ENCODE measurements around the gene SIPA1. TPM values are rescaled to one million over a fixed set of nuclear protein-coding genes. Genes with fewer than 3 reads are reported as not detected.
"Not testable (repeated sequence)": the region's sequence is repeated elsewhere in the genome, so short reads cannot be mapped to it uniquely, and the experiment has no call there.

The SIPA1 gene
- total RNA-seq, 1 donor from 2014 or later: 66.5 TPM

DNA sequence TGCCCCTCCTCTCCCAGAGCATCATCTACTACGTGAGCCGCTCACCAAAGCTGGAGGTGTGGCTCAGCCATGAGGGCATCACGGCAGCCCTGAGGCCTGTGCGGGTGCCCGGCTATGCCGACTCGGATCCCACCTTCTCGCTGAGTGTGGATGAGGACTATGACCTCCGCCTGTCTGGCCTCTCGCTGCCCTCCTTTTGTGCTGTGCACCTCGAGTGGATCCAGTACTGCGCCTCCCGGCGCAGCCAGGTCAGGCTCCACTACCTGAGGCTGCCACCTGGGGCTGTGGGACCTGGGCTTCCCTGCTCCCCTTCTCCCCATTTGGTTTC is 3.8 kb upstream of the SIPA1 start:
- TF ChIP-seq, protein P1, sequence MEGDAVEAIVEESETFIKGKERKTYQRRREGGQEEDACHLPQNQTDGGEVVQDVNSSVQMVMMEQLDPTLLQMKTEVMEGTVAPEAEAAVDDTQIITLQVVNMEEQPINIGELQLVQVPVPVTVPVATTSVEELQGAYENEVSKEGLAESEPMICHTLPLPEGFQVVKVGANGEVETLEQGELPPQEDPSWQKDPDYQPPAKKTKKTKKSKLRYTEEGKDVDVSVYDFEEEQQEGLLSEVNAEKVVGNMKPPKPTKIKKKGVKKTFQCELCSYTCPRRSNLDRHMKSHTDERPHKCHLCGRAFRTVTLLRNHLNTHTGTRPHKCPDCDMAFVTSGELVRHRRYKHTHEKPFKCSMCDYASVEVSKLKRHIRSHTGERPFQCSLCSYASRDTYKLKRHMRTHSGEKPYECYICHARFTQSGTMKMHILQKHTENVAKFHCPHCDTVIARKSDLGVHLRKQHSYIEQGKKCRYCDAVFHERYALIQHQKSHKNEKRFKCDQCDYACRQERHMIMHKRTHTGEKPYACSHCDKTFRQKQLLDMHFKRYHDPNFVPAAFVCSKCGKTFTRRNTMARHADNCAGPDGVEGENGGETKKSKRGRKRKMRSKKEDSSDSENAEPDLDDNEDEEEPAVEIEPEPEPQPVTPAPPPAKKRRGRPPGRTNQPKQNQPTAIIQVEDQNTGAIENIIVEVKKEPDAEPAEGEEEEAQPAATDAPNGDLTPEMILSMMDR (conservative IDR thresholded peaks at IDR 0.05; ENCODE audit: low read depth, low read length): no peak
- DNase-seq (ENCODE audit: low read depth): no peak
- H3K4me3 ChIP-seq (ENCODE audit: low read depth, low read length): no peak overlapping the region

DNA sequence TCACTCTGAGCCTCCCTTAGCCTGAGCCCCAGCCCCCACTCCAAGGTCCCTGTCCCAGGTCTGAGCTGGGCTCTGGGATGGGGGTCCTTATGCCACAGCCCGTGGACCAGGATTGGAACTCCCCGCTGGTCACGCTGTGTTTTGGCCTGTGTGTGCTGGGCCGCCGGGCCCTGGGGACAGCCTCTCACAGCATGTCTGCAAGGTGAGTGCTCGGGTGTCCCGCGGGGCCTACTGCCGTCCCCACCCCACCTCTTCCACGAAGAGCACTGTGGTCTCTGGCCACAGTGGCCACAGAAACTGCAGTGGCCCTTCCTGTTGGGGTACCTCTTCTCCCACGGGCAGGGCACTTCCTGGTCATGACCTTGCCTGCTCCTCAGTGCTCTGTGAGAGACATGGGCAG is 3.5 kb upstream of the SIPA1 start:
- no peak overlapping the region for H3K4me3 ChIP-seq (ENCODE audit: low read depth, low read length)
- DNase-seq (ENCODE audit: low read depth): no peak
- TF ChIP-seq, protein P1 (conservative IDR thresholded peaks at IDR 0.05; ENCODE audit: low read depth, low read length): no peak

DNA sequence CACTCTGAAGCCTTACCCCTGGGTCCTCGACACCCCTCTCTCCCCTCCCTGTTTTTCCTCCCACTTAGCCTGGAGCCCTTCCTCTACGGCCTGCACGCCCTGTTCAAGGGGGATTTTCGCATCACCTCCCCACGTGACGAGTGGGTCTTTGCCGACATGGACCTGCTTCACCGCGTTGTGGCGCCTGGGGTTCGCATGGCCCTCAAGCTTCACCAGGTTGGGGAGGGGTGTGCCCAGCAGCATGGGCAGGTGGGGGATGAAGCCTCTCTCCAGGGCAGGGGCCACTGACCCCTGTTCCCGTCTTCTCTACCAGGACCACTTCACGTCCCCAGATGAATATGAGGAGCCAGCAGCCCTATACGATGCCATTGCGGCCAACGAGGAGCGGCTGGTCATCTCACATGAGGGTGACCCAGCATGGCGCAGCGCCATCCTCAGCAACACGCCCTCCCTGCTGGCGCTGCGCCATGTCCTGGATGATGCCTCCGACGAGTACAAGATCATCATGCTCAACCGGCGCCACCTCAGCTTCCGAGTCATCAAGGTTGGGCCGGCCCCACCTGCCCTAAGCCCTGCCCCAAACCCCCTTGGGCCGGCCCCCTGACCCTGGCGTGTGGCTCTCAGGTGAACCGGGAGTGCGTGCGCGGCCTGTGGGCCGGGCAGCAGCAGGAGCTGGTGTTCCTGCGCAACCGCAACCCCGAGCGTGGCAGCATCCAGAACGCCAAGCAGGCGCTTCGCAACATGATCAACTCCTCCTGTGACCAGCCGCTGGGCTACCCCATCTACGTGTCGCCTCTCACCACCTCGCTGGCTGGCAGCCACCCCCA is 2.8 kb upstream of the SIPA1 start:
- no peak for DNase-seq (ENCODE audit: low read depth)
- TF ChIP-seq, protein P1 (conservative IDR thresholded peaks at IDR 0.05; ENCODE audit: low read depth, low read length): no peak
- no peak overlapping the region for H3K4me3 ChIP-seq (ENCODE audit: low read depth, low read length)

DNA sequence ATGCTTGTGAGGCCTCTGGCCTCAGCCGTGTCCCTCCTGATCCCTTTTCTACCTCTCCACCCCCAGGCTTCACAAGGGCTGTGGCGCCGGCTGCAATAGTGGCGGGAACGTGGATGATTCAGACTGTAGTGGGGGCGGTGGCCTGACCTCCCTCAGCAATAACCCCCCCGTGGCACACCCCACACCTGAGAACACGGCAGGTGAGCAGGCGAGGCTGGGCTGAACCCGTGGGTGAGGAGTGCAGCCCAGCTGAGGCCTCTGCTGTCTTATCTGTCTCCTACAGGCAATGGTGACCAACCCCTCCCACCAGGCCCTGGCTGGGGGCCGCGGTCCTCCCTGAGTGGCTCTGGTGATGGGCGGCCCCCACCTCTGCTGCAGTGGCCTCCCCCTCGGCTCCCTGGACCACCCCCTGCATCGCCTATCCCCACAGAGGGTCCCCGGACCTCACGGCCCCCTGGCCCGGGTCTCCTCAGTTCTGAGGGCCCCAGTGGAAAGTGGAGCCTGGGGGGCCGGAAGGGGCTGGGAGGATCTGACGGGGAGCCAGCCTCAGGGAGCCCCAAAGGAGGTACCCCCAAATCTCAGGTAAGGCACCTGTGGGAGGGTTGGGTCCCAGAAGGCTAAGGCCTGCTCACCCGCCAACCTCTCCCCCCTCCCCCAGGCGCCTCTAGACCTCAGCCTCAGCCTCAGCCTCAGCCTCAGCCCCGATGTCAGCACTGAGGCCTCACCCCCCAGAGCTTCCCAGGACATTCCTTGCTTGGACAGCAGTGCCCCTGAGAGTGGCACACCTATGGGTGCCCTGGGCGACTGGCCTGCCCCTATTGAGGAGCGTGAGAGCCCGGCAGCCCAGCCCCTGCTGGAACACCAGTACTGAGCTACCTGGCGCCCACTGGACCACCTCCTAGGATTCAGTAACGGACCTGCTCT is 1.5 kb upstream of the SIPA1 start:
- TF ChIP-seq, protein P1 (conservative IDR thresholded peaks at IDR 0.05; ENCODE audit: low read depth, low read length): no peak
- DNase-seq (ENCODE audit: low read depth): no peak

DNA sequence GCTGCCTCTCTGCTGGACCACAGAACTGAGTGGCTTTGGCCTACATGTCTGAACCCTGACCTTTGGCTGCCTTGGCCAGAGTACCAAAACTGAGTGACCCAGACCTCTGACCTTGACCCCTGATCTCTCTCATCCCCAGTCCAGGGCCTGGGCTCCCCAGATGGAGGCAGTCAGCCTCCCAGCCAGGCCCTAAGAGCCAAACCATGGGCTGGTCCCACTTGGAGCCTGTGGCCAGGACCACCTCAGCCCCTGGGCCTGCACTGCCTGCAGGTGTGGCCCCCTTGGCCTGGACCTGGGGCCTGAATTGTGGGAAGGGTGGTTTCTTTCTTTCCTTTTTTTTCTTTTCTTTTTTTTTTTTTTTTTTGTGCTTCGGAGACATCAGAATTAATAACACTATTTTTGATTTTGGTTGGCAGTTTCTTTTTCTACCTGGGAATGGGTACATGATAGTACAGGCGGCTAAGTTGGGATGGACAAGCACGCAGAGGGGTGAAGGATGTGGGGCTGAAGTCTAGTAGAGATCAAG is 806 bp upstream of the SIPA1 start:
- no peak for DNase-seq (ENCODE audit: low read depth)
- TF ChIP-seq, protein P1 (conservative IDR thresholded peaks at IDR 0.05; ENCODE audit: low read depth, low read length): no peak
- no peak overlapping the region for H3K4me3 ChIP-seq (ENCODE audit: low read depth, low read length)

More for the DNA sequence above, 1.5 kb upstream of the SIPA1 start:
- no peak overlapping the region for H3K4me3 ChIP-seq (ENCODE audit: low read depth, low read length)

DNA sequence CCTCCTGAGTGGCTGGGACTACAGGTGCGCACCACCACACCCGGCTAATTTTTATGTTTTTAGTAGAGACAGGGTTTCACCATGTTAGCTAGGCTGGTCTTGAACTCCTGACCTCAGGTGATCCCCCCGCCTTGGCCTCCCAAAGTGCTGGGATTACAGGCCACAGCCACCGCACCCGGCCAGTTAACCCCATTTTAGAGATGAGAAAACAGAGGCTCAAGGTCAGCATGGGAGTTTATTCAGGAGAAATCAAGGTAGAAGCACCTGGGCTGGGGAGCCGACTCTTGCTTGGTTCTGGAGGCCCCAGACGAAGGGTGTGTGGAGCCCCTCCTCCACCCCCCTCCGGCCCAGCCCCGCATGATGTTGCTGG is 1.3 kb downstream of the SIPA1 start:
- not testable (repeated sequence) for DNase-seq (ENCODE audit: low read depth); H3K4me3 ChIP-seq (ENCODE audit: low read depth, low read length)
